HL-60 (cell line): ENCODE results near the gene EAPP.
"Not testable (repeated sequence)": the region's sequence is repeated elsewhere in the genome, so short reads cannot be mapped to it uniquely, and the experiment has no call there.

Experiments
- DNase-seq, 2 experiments: peaks; one replicate each; pipeline ENCODE4 v3.0.0-alpha.2; 2010 to 2020; ENCODE audit warnings: low read depth in 1 of 2, low spot score in 1 of 2
- H3K27ac ChIP-seq: fragments of 250-450 bp; sonication (Bioruptor Pico); replicated peaks from 2 replicates; pipeline ENCODE4 v1.5.1; 2020; ENCODE audit warnings: mild to moderate bottlenecking, moderate library complexity
- H3K27me3 ChIP-seq: fragments of 250-450 bp; sonication (Bioruptor Pico); 2 replicates; pipeline ENCODE4 v1.5.1; 2021; ENCODE audit warnings: mild to moderate bottlenecking, moderate library complexity; ENCODE audit not compliant: insufficient read depth, poor library complexity, severe bottlenecking
- H3K4me3 ChIP-seq: replicated peaks from 2 replicates; pipeline ENCODE4 v1.5.1; 2011; ENCODE audit warnings: mild to moderate bottlenecking, control low read depth, low read length; ENCODE audit not compliant: insufficient read depth
- GABPA ChIP-seq: IDR thresholded peaks from 2 replicates; pipeline ENCODE4 v1.6.1; 2012; ENCODE audit warnings: low read depth
- POLR2AphosphoS5 ChIP-seq: IDR thresholded peaks from 2 replicates; pipeline ENCODE4 v1.6.1; 2012; ENCODE audit warnings: low read depth
- SPI1 ChIP-seq: IDR thresholded peaks from 2 replicates; pipeline ENCODE4 v1.6.1; 2012; ENCODE audit warnings: low read depth, mild to moderate bottlenecking, borderline replicate concordance
- TF ChIP-seq, protein P1 (sequence below): IDR thresholded peaks from 2 replicates; pipeline ENCODE4 v1.6.1; 2012; ENCODE audit warnings: low read depth; ENCODE audit not compliant: insufficient replicate concordance
- TF ChIP-seq, protein P2 (sequence below): IDR thresholded peaks from one replicate; pipeline ENCODE4 v1.5.1; 2011; ENCODE audit warnings: low read length, control low read depth, inconsistent platforms; ENCODE audit not compliant: insufficient read depth

Gene EAPP

DNA sequence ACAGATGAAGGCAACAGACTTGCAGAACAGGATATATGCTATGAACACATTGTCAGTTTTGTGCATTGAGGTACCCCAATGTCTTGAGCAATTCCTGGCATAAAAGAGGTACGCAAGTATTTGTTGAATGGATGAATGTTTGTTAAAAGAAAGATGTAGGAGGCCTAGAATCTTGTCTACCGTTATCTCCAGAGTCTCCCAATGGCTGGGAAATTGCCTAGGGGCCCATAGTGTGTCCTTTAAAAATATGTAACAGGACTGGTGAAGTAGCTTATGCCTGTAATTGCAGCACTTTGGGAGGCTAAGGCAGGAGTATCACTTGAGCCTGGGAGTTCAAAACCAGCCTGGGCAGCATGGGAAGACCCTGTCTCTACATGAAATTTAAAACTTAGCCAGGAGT, 57.0 kb downstream of the EAPP start:
- DNase-seq: no peak
- TF ChIP-seq, protein P1, sequence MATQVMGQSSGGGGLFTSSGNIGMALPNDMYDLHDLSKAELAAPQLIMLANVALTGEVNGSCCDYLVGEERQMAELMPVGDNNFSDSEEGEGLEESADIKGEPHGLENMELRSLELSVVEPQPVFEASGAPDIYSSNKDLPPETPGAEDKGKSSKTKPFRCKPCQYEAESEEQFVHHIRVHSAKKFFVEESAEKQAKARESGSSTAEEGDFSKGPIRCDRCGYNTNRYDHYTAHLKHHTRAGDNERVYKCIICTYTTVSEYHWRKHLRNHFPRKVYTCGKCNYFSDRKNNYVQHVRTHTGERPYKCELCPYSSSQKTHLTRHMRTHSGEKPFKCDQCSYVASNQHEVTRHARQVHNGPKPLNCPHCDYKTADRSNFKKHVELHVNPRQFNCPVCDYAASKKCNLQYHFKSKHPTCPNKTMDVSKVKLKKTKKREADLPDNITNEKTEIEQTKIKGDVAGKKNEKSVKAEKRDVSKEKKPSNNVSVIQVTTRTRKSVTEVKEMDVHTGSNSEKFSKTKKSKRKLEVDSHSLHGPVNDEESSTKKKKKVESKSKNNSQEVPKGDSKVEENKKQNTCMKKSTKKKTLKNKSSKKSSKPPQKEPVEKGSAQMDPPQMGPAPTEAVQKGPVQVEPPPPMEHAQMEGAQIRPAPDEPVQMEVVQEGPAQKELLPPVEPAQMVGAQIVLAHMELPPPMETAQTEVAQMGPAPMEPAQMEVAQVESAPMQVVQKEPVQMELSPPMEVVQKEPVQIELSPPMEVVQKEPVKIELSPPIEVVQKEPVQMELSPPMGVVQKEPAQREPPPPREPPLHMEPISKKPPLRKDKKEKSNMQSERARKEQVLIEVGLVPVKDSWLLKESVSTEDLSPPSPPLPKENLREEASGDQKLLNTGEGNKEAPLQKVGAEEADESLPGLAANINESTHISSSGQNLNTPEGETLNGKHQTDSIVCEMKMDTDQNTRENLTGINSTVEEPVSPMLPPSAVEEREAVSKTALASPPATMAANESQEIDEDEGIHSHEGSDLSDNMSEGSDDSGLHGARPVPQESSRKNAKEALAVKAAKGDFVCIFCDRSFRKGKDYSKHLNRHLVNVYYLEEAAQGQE: no peak
- no peak for TF ChIP-seq GABPA
- TF ChIP-seq SPI1: no peak
- TF ChIP-seq POLR2AphosphoS5: no peak
- TF ChIP-seq, protein P2, sequence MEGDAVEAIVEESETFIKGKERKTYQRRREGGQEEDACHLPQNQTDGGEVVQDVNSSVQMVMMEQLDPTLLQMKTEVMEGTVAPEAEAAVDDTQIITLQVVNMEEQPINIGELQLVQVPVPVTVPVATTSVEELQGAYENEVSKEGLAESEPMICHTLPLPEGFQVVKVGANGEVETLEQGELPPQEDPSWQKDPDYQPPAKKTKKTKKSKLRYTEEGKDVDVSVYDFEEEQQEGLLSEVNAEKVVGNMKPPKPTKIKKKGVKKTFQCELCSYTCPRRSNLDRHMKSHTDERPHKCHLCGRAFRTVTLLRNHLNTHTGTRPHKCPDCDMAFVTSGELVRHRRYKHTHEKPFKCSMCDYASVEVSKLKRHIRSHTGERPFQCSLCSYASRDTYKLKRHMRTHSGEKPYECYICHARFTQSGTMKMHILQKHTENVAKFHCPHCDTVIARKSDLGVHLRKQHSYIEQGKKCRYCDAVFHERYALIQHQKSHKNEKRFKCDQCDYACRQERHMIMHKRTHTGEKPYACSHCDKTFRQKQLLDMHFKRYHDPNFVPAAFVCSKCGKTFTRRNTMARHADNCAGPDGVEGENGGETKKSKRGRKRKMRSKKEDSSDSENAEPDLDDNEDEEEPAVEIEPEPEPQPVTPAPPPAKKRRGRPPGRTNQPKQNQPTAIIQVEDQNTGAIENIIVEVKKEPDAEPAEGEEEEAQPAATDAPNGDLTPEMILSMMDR: no peak
- Histone ChIP-seq H3K4me3 (no peak overlapping the region), H3K27me3 (no peaks in the 10 kb centered on the region), H3K27ac (no peak overlapping the region)

DNA sequence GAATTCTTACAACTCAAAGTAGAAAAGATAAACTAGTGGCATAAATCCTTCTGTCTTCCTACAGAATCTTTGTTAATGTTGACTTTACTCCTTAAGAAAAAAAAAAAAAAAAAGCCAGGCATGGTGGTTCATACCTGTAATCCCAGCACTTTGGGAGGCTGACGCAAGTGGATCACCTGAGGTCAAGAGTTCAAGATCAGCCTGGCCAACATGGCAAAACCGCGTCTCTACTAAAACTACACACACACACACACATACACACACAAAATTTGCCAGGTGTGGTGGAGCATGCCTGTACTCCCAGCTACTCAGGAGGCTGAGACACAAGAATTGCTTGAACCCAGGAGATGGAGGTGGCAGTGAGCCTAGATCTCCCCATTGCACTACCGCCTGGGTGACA, 59.8 kb downstream of the EAPP start:
- H3K4me3 ChIP-seq: no peak overlapping the region
- TF ChIP-seq POLR2AphosphoS5 (no peak), GABPA (no peak), SPI1 (no peak)
- TF ChIP-seq, protein P1: no peak
- TF ChIP-seq, protein P2: no peak
- no peaks in the 10 kb centered on the region for H3K27me3 ChIP-seq
- no peak overlapping the region for H3K27ac ChIP-seq
- no peak for DNase-seq

DNA sequence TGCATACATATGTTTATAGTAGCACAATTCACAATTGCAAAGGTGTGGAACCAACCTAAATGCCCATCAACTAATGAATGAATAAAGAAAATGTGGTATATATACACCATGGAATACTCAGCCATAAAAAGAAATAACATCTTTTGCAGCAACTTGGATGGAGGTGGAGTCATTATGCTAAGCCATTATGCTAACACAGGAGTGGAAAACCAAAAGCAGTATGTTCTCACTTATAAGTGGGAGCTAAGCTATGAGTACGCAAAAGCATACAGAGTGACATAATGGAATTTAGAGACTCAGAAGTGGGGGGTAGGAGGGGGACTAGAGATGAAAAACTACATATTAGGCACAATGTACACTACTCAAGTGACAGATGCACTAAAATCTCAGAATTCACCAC, 61.2 kb downstream of the EAPP start:
- TF ChIP-seq POLR2AphosphoS5 (no peak), GABPA (no peak), SPI1 (no peak)
- TF ChIP-seq, protein P2: no peak
- TF ChIP-seq, protein P1: no peak
- no peak for DNase-seq
- Histone ChIP-seq H3K27ac (no peak overlapping the region), H3K4me3 (no peak overlapping the region), H3K27me3 (no peaks in the 10 kb centered on the region)

DNA sequence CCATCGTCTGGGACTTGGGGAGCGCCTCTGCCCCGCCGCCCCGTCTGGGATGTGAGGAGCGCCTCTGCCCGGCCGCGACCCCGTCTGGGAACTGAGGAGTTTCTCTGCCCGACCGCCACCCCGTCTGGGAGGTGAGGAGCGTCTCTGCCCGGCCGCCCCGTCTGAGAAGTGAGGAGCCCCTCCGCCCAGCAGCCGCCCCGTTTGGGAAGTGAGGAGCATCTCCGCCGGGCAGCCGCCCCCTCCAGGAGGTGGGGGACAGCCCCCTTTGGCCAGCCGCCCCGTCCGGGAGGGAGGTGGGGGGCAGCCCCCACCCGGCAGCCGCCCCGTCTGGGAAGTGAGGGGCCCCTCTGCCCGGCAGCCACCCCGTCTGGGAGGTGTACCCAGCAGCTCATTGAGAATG, 63.5 kb downstream of the EAPP start:
- H3K4me3 ChIP-seq, DNase-seq, H3K27ac ChIP-seq, H3K27me3 ChIP-seq: not testable (repeated sequence)
